Mononuclear cell (primary cell): ENCODE results near the gene FSCN2. TPM values are rescaled to one million over a fixed set of nuclear protein-coding genes. Genes with fewer than 3 reads are reported as not detected.

ENCODE experiments used
- H3K27me3 ChIP-seq: 2 replicates; pipeline ENCODE4 v1.6.0; 2011; ENCODE audit warnings: low read length, control low read depth; ENCODE audit not compliant: insufficient read depth
- H3K4me1 ChIP-seq: 2 replicates; pipeline ENCODE4 v1.5.1; 2011; ENCODE audit warnings: mild to moderate bottlenecking, low read length, control low read depth; ENCODE audit not compliant: insufficient read depth
- H3K4me3 ChIP-seq: 2 replicates; pipeline ENCODE4 v1.5.1; 2011; ENCODE audit warnings: mild to moderate bottlenecking, low read length, moderate library complexity
- H3K9me3 ChIP-seq: 2 replicates; pipeline ENCODE4 v1.5.1; 2011; ENCODE audit warnings: low read depth, mild to moderate bottlenecking, control low read depth, low read length
- total RNA-seq: library from RNA; depleted of rRNA; stranded (reverse); fragments of >200 nt; gene quantifications from one replicate; pipeline ENCODE4 v1.2.3, GENCODE V29; 2012

The FSCN2 gene
- total RNA-seq, 1 donor: 0.52 TPM

- H3K4me1 ChIP-seq: peaks cover 14% of the 10 kb centered on the region
- H3K4me3 ChIP-seq: no peak overlapping the region
- no peaks in the 10 kb centered on the region for H3K27me3 ChIP-seq
- H3K9me3 ChIP-seq: no peaks in the 10 kb centered on the region
Observed at GRCh38 chr17:81547614-81547982, 19.4 kb downstream of the FSCN2 start.

GRCh38 chr17:81549031-81549557, 20.9 kb downstream of the FSCN2 start:
- H3K9me3 ChIP-seq: no peaks in the 10 kb centered on the region
- H3K27me3 ChIP-seq: no peaks in the 10 kb centered on the region
- no peak overlapping the region for H3K4me3 ChIP-seq
- peaks cover 25% of the 10 kb centered on the region for H3K4me1 ChIP-seq

GRCh38 chr17:81549826-81550225, 21.6 kb downstream of the FSCN2 start:
- no peaks in the 10 kb centered on the region for H3K9me3 ChIP-seq
- H3K4me1 ChIP-seq: peaks cover 29% of the 10 kb centered on the region
- H3K4me3 ChIP-seq: no peak overlapping the region
- H3K27me3 ChIP-seq: no peaks in the 10 kb centered on the region

- Histone ChIP-seq H3K27me3 (no peaks in the 10 kb centered on the region), H3K4me1 (peaks cover 29% of the 10 kb centered on the region), H3K9me3 (no peaks in the 10 kb centered on the region), H3K4me3 (no peak overlapping the region)
Observed at GRCh38 chr17:81550285-81550684, 22.1 kb downstream of the FSCN2 start.

GRCh38 chr17:81550830-81551457, 22.8 kb downstream of the FSCN2 start:
- H3K27me3 ChIP-seq: no peaks in the 10 kb centered on the region
- H3K4me1 ChIP-seq: peaks cover 29% of the 10 kb centered on the region
- no peaks in the 10 kb centered on the region for H3K9me3 ChIP-seq
- H3K4me3 ChIP-seq: peak overlapping the region; percentile 83

GRCh38 chr17:81551458-81552243, 23.5 kb downstream of the FSCN2 start:
- peaks cover 29% of the 10 kb centered on the region for H3K4me1 ChIP-seq
- H3K4me3 ChIP-seq: peak overlapping the region; percentile 83

GRCh38 chr17:81552244-81553017, 24.3 kb downstream of the FSCN2 start, which contains the start of gene FAAP100:
TSS of gene FAAP100 (minus strand) at chr17:81552353. CDS start at chr17:81552330, 23 bp downstream.
- peak within 1 kb of the TSS; percentile 83 for H3K4me3 ChIP-seq
- H3K9me3 ChIP-seq: no peaks in the 10 kb centered on the region
- H3K4me1 ChIP-seq: peaks cover 29% of the 10 kb centered on the region
- H3K27me3 ChIP-seq: no peaks in the 10 kb centered on the region

More at GRCh38 chr17:81551458-81552243, 23.5 kb downstream of the FSCN2 start:
- Histone ChIP-seq H3K9me3 (no peaks in the 10 kb centered on the region), H3K27me3 (no peaks in the 10 kb centered on the region)

- Histone ChIP-seq H3K4me1 (peaks cover 29% of the 10 kb centered on the region), H3K9me3 (no peaks in the 10 kb centered on the region), H3K4me3 (peak overlapping the region; percentile 83), H3K27me3 (no peaks in the 10 kb centered on the region)
Observed at GRCh38 chr17:81553018-81553615, 24.9 kb downstream of the FSCN2 start.

GRCh38 chr17:81553616-81554181, 25.5 kb downstream of the FSCN2 start:
- Histone ChIP-seq H3K27me3 (no peaks in the 10 kb centered on the region), H3K4me3 (peak overlapping the region; percentile 83), H3K4me1 (peaks cover 31% of the 10 kb centered on the region), H3K9me3 (no peaks in the 10 kb centered on the region)

- H3K27me3 ChIP-seq: no peaks in the 10 kb centered on the region
- H3K9me3 ChIP-seq: no peaks in the 10 kb centered on the region
- peaks cover 47% of the 10 kb centered on the region for H3K4me1 ChIP-seq
- H3K4me3 ChIP-seq: no peak overlapping the region
Observed at GRCh38 chr17:81556175-81556691, 28.1 kb downstream of the FSCN2 start.

GRCh38 chr17:81556863-81557262, 28.7 kb downstream of the FSCN2 start:
- Histone ChIP-seq H3K4me1 (peaks cover 48% of the 10 kb centered on the region), H3K9me3 (no peaks in the 10 kb centered on the region), H3K27me3 (no peaks in the 10 kb centered on the region), H3K4me3 (no peak overlapping the region)

- H3K4me1 ChIP-seq: peaks cover 54% of the 10 kb centered on the region
Observed at GRCh38 chr17:81557276-81558114, 29.3 kb downstream of the FSCN2 start.

GRCh38 chr17:81558115-81558468, 29.9 kb downstream of the FSCN2 start:
- H3K9me3 ChIP-seq: no peaks in the 10 kb centered on the region
- H3K4me3 ChIP-seq: no peak overlapping the region
- H3K27me3 ChIP-seq: no peaks in the 10 kb centered on the region
- H3K4me1 ChIP-seq: peaks cover 59% of the 10 kb centered on the region

More at GRCh38 chr17:81557276-81558114, 29.3 kb downstream of the FSCN2 start:
- H3K27me3 ChIP-seq: no peaks in the 10 kb centered on the region
- H3K9me3 ChIP-seq: no peaks in the 10 kb centered on the region
- no peak overlapping the region for H3K4me3 ChIP-seq
